ENCODE data around the gene ZAP70.

The ZAP70 gene

DNA sequence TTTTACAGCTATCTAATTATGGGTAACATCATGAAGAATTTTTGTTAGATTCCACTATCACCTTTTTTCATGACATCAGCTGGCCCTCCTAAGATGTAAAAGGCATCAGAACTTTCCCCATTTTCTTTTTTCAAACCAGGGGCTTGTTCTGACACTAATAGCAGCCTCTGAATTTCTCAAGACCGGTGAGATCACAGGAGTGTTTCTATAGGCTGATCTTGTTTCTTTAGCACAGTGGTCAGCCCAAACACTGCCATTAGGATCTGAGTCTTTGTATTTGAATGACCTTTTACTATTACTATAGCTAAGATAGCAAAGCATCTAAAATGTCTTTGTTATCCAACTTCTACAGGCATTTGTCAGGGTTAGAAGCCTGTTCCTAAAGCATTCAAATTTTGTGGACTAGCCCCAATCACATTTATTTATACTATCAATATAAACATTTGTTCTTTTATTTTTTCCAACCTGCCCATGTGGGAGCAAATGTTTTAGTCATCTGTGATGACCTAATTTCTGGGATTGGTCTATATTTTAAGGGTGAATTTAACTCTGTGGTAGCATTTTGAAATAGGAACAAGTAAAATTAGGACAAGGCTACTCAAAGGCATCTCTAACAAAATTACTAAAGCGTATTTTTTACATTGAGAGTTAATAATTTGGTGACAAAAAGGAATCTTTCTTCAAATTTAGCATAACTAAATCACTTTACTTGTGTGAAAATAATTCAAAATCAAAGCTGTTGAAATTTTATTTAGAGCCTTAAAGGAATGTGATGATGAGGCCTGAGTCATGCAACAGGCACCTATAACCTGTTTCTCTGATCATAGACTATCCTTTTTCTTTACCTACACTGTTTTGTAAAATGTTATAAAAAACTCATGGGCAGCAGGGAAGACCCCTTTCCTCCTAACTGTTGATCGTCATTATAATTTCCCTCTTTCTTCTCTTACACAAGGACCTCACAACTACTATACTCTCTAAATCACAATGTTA is 39.3 kb downstream of the ZAP70 start:
- Histone ChIP-seq H3K36me3 (peaks cover 16 to 49% (median 24%) of the 10 kb centered on the region in 11 experiments), H3K27me3 (no peaks in the 10 kb centered on the region), H3K9ac (peak overlapping the region in 1 of 11 experiments; percentile 42; a peak in 1 of 22 replicates), H3K9me3 (replicated peaks in 1 of 11) (peaks cover 0 to 16% (median 6%) of the 10 kb centered on the region in 11 experiments; a peak in 13 of 22 replicates), H4K20me1 (no peaks in the 10 kb centered on the region), H3K4me3 (no peak overlapping the region), H3K27ac (peak overlapping the region in 3 of 11 experiments; percentile 50 to 92 (median 51); a peak in 5 of 22 replicates), H3K4me1 (peaks cover 27 to 83% (median 73%) of the 10 kb centered on the region in 10 experiments), H3K4me2 (peak overlapping the region in 8 of 11 experiments; percentile 3 to 87 (median 63); a peak in 13 of 22 replicates)
- TF ChIP-seq Cebpa-rat (IDR thresholded peaks at IDR 0.05): no peak

DNA sequence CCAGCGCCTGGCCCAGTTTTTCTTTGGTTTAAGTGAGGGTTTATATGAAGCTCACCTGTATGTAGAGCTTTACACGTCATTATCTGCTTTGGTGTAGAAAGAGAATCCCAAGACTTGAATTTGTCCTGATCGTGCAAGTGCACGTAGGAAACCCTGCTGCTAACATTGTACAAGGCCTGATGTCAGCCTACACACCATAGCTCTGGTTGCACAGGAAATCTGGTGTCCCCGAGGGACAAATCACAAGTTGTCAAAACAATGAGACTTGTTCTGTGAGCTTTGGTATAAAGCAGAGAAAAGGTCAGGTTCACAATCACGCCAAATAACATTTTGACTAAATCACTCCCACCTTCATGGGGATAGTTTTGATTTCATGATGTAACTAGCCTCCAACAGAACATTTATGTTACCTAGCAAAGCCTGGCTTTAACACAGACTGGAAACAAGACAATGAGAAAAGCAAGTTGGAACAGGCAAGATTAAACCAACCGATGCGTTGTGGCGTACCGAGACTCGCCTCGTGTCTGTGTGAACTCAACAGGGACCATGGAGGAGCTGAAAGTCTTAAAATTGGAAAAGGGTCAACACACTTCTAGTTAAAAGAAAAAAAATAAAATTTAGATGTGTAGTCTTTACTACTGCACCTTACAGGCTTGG is 41.4 kb downstream of the ZAP70 start:
- no peaks in the 10 kb centered on the region for H3K27me3 ChIP-seq
- peaks cover 16 to 75% (median 64%) of the 10 kb centered on the region in 10 experiments; a peak in 19 of 20 replicates for H3K4me1 ChIP-seq
- TF ChIP-seq Cebpa-rat (IDR thresholded peaks at IDR 0.05): no peak
- peak overlapping the region; percentile 12 to 87 (median 76) for H3K4me2 ChIP-seq
- H4K20me1 ChIP-seq: no peaks in the 10 kb centered on the region
- H3K4me3 ChIP-seq: peak overlapping the region in 2 of 10 experiments; percentile 0; a peak in 2 of 20 replicates
- H3K9me3 ChIP-seq (replicated peaks in 1 of 11): peaks cover 0 to 7% (median 0%) of the 10 kb centered on the region in 11 experiments; a peak in 3 of 22 replicates
- peak overlapping the region in 8 of 11 experiments; percentile 18 to 72 (median 59); a peak in 15 of 22 replicates for H3K27ac ChIP-seq
- peaks cover 35 to 70% (median 41%) of the 10 kb centered on the region in 11 experiments for H3K36me3 ChIP-seq
- peak overlapping the region in 6 of 11 experiments; percentile 3 to 66 (median 34); a peak in 11 of 22 replicates for H3K9ac ChIP-seq

DNA sequence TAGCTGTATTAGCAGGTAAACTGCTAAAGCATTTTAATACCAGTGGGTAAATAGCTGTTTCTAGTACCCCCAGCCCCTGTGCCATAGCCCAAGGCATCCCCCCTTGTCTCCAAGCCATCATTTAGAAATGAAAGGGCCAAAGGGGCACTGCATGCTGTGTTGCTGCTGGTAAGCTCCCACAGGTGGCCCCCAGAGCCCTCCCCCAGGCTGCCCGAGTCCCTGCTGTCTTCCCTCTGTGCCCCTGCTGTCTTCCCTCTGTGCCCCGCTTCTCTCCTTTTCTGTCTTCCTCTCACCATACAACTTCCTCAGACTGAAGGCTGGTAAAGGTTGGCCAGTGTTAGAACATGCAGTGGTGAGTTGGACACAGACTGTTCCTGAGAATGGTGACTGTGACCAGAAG is 42.1 kb downstream of the ZAP70 start:
- H3K9me3 ChIP-seq (replicated peaks in 1 of 11): 0 out of 22 replicates have a peak, but pooled peaks cover 0 to under 1% (median 0%) of the 10 kb centered on the region in 11 experiments
- H4K20me1 ChIP-seq: no peaks in the 10 kb centered on the region
- H3K9ac ChIP-seq: peak overlapping the region in 4 of 11 experiments; percentile 27 to 66 (median 44); a peak in 6 of 22 replicates
- no peaks in the 10 kb centered on the region for H3K27me3 ChIP-seq
- peaks cover 17 to 77% (median 65%) of the 10 kb centered on the region in 10 experiments; a peak in 19 of 20 replicates for H3K4me1 ChIP-seq
- H3K27ac ChIP-seq: peak overlapping the region in 8 of 11 experiments; percentile 18 to 72 (median 59); a peak in 15 of 22 replicates
- H3K4me3 ChIP-seq: 0 out of 20 replicates have a peak overlapping the region, but pooled peaks of 1 of the 10 experiments have one; percentile 0
- H3K4me2 ChIP-seq: peak overlapping the region; percentile 12 to 87 (median 76); a peak in 21 of 22 replicates
- peaks cover 42 to 75% (median 48%) of the 10 kb centered on the region in 11 experiments for H3K36me3 ChIP-seq
- no peak for TF ChIP-seq Cebpa-rat (IDR thresholded peaks at IDR 0.05)

DNA sequence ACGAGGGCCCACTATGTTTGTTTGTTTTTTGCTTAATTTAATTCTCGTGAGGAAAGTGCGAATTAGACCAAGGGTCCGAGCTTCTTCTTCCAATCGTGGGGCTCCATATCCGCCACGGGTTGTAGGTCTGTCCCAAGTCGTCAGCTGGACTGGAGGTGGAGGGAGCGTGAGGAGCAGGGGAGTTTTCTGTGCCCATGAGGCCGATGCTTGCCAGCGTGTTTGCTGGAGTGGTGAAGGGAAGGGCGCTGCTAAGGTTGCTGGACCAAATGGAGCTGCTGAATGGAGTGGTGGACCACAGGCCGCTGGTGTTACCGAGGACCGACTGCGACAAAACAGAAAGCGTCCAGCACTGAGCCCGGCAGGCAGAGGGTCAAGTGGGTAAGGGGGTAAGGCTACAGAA is 43.7 kb downstream of the ZAP70 start:
- Histone ChIP-seq H3K27me3 (no peaks in the 10 kb centered on the region), H3K4me1 (peaks cover 31 to 77% (median 71%) of the 10 kb centered on the region in 10 experiments), H4K20me1 (no peaks in the 10 kb centered on the region), H3K36me3 (peaks cover 57 to 81% (median 63%) of the 10 kb centered on the region in 11 experiments), H3K27ac (no peak overlapping the region), H3K4me2 (no peak overlapping the region), H3K9me3 (replicated peaks in 1 of 11) (no peaks in the 10 kb centered on the region), H3K4me3 (no peak overlapping the region), H3K9ac (no peak overlapping the region)
- no peak for TF ChIP-seq Cebpa-rat (IDR thresholded peaks at IDR 0.05)

DNA sequence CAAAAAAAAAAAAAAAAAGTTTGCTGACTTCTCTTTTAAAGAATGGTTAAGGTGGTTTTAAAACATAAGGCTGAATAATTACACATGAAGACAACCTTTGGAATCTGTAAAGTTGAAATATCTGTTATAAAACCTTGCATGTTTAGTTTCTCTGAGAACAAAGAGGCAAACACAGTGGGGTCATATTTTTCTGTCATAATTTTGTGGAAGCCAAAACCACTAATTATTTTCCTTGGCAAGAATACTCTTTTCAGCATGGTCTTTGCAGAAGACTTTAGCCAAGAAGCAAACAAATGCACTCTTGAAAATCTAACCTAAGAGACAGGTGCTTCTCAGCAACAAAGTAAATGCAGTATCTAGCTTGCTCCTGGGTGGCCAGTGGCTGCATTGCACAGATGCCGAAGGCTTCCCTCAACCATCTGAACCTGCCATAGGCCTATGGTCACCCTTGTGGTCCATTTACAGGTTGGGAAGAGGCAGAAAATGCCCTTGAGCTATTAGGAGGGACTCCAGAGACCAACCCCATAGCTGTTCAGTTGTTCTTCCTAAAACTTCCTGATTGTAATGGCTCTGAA is 44.8 kb downstream of the ZAP70 start:
- Histone ChIP-seq H3K9me3 (replicated peaks in 1 of 11) (no peaks in the 10 kb centered on the region), H3K27ac (no peak overlapping the region), H3K4me3 (no peak overlapping the region), H4K20me1 (no peaks in the 10 kb centered on the region), H3K4me2 (no peak overlapping the region), H3K9ac (no peak overlapping the region), H3K4me1 (peaks cover 34 to 70% (median 64%) of the 10 kb centered on the region in 10 experiments), H3K27me3 (no peaks in the 10 kb centered on the region), H3K36me3 (peaks cover 66 to 85% (median 70%) of the 10 kb centered on the region in 11 experiments)
- TF ChIP-seq Cebpa-rat (IDR thresholded peaks at IDR 0.05): no peak

DNA sequence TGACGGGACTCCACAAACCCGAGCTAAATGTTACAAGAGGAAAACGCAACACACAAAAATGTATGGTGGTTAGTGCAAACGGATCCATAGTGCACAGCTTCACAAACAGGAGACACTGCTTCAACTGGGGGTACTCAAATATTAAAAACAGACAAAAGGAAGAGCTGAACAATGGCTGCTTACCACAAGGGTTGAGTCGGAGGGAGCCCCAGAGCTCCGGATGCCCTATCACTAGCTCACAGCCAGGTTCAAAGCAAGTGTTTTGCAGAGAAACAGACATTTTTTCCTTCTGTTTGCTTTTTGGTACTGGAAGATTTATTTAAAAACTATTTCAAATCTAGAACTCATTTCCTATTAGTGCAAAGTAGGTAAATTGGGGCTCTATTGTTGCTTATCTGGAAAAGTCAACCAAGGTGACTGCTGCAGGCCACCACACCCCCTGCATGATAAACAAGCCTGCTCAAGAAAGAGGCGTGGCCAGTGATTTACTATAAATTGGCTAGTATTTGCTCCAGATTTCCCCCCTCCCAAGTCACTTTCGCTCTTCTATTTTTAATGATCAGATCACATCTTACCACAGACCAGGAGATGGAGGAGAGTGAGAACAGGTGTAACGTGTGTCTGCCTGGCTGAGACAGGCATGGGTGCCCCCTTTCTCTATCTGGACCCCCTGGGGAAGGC is 46.5 kb downstream of the ZAP70 start:
- H3K36me3 ChIP-seq: peaks cover 71 to 94% (median 85%) of the 10 kb centered on the region in 11 experiments

DNA sequence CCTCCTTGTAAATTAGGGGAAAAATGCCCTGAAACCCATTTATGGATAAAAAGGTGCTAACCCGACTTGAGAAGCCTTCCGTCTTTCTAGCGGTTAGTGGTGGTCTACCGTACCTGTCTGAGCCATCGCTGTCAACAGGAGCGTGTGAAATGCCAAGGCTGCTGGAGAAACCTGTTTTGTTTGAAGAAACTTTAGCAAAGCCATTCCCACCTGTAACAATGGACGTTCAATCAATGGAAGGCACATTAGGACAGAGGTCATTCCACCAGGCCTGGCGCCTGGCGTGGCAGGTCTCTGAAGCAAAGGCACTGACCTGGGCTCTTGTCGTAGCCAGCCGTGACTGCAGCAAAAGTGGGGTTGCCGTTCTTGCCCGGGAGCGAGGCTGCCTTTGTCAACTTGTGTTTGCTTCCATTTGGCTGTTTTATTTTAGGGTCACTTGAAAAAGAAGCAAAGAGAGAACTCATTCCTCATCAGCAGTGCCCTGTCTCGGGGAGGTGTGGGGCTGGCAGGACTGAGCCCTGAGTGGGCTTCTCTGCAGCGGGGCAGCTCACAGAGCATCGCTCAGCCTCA is 47.2 kb downstream of the ZAP70 start:
- peak overlapping the region in 9 of 11 experiments; percentile 42 to 68 (median 62); a peak in 18 of 22 replicates for H3K27ac ChIP-seq
- no peaks in the 10 kb centered on the region for H4K20me1 ChIP-seq
- peak overlapping the region in 7 of 11 experiments; percentile 21 to 54 (median 38); a peak in 10 of 22 replicates for H3K9ac ChIP-seq
- H3K27me3 ChIP-seq: no peaks in the 10 kb centered on the region
- H3K9me3 ChIP-seq (replicated peaks in 1 of 11): no peaks in the 10 kb centered on the region
- TF ChIP-seq Cebpa-rat (IDR thresholded peaks at IDR 0.05): no peak
- no peak overlapping the region for H3K4me3 ChIP-seq
- peaks cover 75 to 96% (median 89%) of the 10 kb centered on the region in 11 experiments for H3K36me3 ChIP-seq
- H3K4me1 ChIP-seq: peaks cover 36 to 73% (median 61%) of the 10 kb centered on the region in 10 experiments
- H3K4me2 ChIP-seq: peak overlapping the region; percentile 35 to 86 (median 70)

More for the DNA sequence above, 46.5 kb downstream of the ZAP70 start:
- Histone ChIP-seq H3K9ac (0 out of 22 replicates have a peak overlapping the region, but pooled peaks of 1 of the 11 experiments have one; percentile 21), H3K4me3 (no peak overlapping the region), H3K27me3 (no peaks in the 10 kb centered on the region), H3K9me3 (replicated peaks in 1 of 11) (no peaks in the 10 kb centered on the region), H4K20me1 (no peaks in the 10 kb centered on the region), H3K27ac (peak overlapping the region in 4 of 11 experiments; percentile 7 to 67 (median 33); a peak in 2 of 22 replicates), H3K4me2 (peak overlapping the region in 8 of 11 experiments; percentile 54 to 86 (median 71); a peak in 17 of 22 replicates), H3K4me1 (peaks cover 43 to 73% (median 64%) of the 10 kb centered on the region in 10 experiments)
- no peak for TF ChIP-seq Cebpa-rat (IDR thresholded peaks at IDR 0.05)

All from BLaER1 treated with 17β-estradiol and CSF1 and Interleukin-3, amounts not matched to agents 10 nM and 100 nM (cell line).